Measurements from ENCODE around the gene ZNF646. TPM values are rescaled to one million over a fixed set of nuclear protein-coding genes. Genes with fewer than 3 reads are reported as not detected.

ZNF646 gene
- total RNA-seq, 4 donors from 2014 or later, result 10.9 to 16.9 (median 13.6) TPM

DNA sequence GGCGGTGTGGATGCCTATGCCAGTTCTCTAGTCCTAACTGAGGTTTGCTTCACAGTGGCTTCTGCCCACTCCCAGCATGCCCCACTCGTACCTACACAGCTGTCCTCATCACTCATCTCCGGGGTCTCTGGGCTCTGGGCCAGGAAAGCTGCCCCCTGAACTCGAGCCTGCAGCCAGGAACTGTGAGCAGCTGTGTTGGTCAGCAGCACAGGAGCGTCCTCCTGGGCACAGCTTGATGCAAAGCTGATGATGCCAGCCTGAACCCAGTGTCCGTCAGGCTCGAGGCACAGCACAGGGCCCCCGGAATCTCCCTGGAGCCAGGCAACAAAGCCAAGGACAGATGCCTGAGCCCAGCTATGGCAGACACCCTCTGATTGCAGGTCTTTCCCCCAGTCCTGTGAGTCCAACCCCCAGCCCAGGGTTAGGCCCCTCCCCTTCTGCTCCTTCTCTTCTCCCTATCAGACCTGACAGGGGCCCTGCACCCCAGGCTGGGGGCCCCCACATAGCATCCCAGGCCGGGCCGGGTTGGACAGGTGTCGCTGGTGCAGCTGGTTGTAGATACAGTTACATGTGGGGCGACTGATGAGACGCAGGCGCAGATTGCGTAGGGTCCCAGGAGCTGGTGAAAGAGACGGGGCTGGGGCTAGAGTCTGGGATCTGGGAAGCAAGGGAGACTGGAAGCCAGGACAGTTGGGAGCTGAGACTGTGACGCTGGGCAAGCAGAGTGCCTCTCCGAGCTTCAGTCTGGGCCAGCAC, 11.8 kb downstream of the ZNF646 start:
- Histone ChIP-seq H3K9me3 (no peaks in the 10 kb centered on the region), H3K27ac (no peak overlapping the region), H3K27me3 (no peaks in the 10 kb centered on the region), H3K4me1 (peaks cover 0 to 22% (median 3%) of the 10 kb centered on the region in 3 donors), H3K4me3 (no peak overlapping the region), H3K36me3 (peaks cover 0 to 100% of the 10 kb centered on the region in 2 donors)
- WGBS, 2 donors (ENCODE audit: low coverage in 1 of 2), result 85% methylated on average over 8 of the region's 18 CpGs; no CpG with 5 or more reads in 1 of the 2 donors
- ATAC-seq, result no peak
- TF ChIP-seq EP300 (IDR thresholded peaks at IDR 0.05) (no peak), POLR2A (IDR thresholded peaks at IDR 0.05) (no peak), CTCF (IDR thresholded peaks at IDR 0.05) (no peak), POLR2AphosphoS5 (IDR thresholded peaks at IDR 0.05) (no peak)

GRCh38 chr16:31086629-31086906, 12.3 kb downstream of the ZNF646 start:
- no peaks in the 10 kb centered on the region for H3K27me3 ChIP-seq
- no peak for ATAC-seq
- TF ChIP-seq CTCF (IDR thresholded peaks at IDR 0.05) (no peak), POLR2AphosphoS5 (IDR thresholded peaks at IDR 0.05) (no peak), POLR2A (IDR thresholded peaks at IDR 0.05) (no peak)
- H3K36me3 ChIP-seq, result peaks cover 0 to 100% of the 10 kb centered on the region in 2 donors
- H3K4me3 ChIP-seq, result no peak overlapping the region
- WGBS, 2 donors (ENCODE audit: low coverage in 1 of 2), result no CpG with 5 or more reads among the region's 6 CpGs
- H3K27ac ChIP-seq, result no peak overlapping the region
- peaks cover 0 to 17% (median 3%) of the 10 kb centered on the region in 3 donors for H3K4me1 ChIP-seq
- H3K9me3 ChIP-seq, result no peaks in the 10 kb centered on the region

DNA sequence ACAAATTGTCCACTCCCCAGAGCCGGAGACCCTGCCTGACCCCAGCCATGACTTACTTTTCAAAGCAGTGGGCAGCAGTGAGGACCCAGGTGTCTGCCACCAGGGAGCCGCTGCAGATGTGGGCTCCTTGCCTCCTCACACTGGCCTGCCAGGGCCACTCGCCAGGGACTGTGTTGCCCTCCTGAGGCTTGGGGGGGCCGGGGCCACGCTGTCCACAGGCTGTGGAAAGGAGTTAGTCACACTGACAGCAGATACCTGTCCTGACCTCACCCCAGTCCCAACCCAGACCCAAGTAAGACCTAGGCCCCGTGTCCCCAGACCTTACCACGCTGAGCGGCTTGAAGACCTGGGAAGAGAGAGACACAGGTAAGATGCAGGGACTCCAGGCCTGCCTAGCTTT, 13.3 kb downstream of the ZNF646 start:
- peaks cover 0 to 95% of the 10 kb centered on the region in 2 donors for H3K36me3 ChIP-seq
- H3K4me3 ChIP-seq, result no peak overlapping the region
- no peak overlapping the region for H3K27ac ChIP-seq
- H3K27me3 ChIP-seq, result no peaks in the 10 kb centered on the region
- TF ChIP-seq EP300 (IDR thresholded peaks at IDR 0.05), result no peak
- TF ChIP-seq CTCF (IDR thresholded peaks at IDR 0.05), result no peak
- no peak for TF ChIP-seq POLR2AphosphoS5 (IDR thresholded peaks at IDR 0.05)
- no peak for TF ChIP-seq POLR2A (IDR thresholded peaks at IDR 0.05)
- no peak for ATAC-seq
- H3K9me3 ChIP-seq, result no peaks in the 10 kb centered on the region
- 80% methylated on average over 2 of the region's 8 CpGs; no CpG with 5 or more reads in 1 of the 2 donors for WGBS, 2 donors (ENCODE audit: low coverage in 1 of 2)
- peaks cover 0 to 10% (median 2%) of the 10 kb centered on the region in 3 donors for H3K4me1 ChIP-seq

GRCh38 chr16:31087971-31088370, 13.7 kb downstream of the ZNF646 start:
- Histone ChIP-seq H3K4me3 (no peak overlapping the region), H3K36me3 (peaks cover 0 to 92% of the 10 kb centered on the region in 2 donors), H3K9me3 (no peaks in the 10 kb centered on the region), H3K4me1 (peaks cover 0 to 10% (median 1%) of the 10 kb centered on the region in 3 donors), H3K27ac (no peak overlapping the region), H3K27me3 (no peaks in the 10 kb centered on the region)
- 58% methylated on average over 2 of the region's 5 CpGs; no CpG with 5 or more reads in 1 of the 2 donors for WGBS, 2 donors (ENCODE audit: low coverage in 1 of 2)
- no peak for ATAC-seq
- no peak for TF ChIP-seq CTCF (IDR thresholded peaks at IDR 0.05)
- TF ChIP-seq EP300 (IDR thresholded peaks at IDR 0.05), result no peak
- TF ChIP-seq POLR2AphosphoS5 (IDR thresholded peaks at IDR 0.05), result no peak
- TF ChIP-seq POLR2A (IDR thresholded peaks at IDR 0.05), result no peak

Measured in gastroesophageal sphincter (tissue), 4 donors.